A673 (cell line): Measurements from ENCODE around the gene LAMB3.

Source experiments
- EZH2 ChIP-seq: fragments of 200-600 bp; sonication (generic); IDR thresholded peaks from 2 replicates; pipeline ENCODE4 v1.6.1; 2017; ENCODE audit warnings: borderline replicate concordance, low read depth, mild to moderate bottlenecking, mixed read lengths, antibody characterized with exemption, low read length; ENCODE audit not compliant: poor library complexity, severe bottlenecking
- TF ChIP-seq, protein P1 (sequence below): fragments of 300-800, 200-600 bp; sonication (generic); conservative IDR thresholded peaks from 2 replicates; pipeline ENCODE4 v1.5.1; 2017; ENCODE audit warnings: low read depth, mild to moderate bottlenecking, antibody characterized with exemption, low read length, moderate library complexity, mixed read lengths

DNA sequence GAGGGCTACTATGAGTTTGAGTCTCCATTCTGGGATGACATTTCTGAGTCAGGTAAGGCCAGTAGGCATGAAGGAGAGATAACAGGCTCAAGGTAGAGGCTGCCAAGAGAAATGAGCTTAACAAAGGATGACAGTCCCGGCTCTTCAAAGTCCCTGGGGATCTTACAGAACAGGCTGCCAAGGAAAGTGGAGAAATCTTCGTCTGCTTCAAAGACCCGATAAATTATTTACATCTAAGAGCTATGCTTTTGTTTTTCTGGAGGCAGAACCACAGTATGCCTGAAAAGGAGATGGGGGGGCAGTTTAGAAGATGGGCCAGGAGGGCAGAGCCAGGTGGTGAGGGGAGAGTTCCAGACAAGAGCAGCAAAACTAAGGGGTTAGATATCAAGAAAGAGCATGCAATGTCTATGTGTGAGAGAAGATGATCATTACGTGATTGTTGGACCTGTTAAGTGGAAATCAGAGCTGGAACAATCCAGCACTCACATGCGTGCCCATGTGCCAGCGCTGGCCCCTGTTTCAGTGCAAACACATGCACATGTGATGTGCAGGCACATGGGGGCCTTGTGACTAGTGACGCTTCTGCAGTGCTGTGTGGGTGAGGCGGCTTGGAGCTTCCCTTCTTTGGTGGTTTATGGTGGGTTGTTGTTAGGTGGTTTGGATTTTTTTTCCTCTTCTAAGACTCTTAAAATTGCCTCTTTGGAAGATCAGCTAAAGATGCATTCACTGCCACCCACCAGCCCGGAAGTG, 43.0 kb downstream of the LAMB3 start:
- TF ChIP-seq EZH2 = no peak
- TF ChIP-seq, protein P1, sequence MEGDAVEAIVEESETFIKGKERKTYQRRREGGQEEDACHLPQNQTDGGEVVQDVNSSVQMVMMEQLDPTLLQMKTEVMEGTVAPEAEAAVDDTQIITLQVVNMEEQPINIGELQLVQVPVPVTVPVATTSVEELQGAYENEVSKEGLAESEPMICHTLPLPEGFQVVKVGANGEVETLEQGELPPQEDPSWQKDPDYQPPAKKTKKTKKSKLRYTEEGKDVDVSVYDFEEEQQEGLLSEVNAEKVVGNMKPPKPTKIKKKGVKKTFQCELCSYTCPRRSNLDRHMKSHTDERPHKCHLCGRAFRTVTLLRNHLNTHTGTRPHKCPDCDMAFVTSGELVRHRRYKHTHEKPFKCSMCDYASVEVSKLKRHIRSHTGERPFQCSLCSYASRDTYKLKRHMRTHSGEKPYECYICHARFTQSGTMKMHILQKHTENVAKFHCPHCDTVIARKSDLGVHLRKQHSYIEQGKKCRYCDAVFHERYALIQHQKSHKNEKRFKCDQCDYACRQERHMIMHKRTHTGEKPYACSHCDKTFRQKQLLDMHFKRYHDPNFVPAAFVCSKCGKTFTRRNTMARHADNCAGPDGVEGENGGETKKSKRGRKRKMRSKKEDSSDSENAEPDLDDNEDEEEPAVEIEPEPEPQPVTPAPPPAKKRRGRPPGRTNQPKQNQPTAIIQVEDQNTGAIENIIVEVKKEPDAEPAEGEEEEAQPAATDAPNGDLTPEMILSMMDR = no peak
